ENCODE data around the gene TNS3.

TNS3 gene

GRCh38 chr7:47601881-47602249, 20.0 kb upstream of the TNS3 start:
- no peak for FAIRE-seq
- TF ChIP-seq, protein P1, sequence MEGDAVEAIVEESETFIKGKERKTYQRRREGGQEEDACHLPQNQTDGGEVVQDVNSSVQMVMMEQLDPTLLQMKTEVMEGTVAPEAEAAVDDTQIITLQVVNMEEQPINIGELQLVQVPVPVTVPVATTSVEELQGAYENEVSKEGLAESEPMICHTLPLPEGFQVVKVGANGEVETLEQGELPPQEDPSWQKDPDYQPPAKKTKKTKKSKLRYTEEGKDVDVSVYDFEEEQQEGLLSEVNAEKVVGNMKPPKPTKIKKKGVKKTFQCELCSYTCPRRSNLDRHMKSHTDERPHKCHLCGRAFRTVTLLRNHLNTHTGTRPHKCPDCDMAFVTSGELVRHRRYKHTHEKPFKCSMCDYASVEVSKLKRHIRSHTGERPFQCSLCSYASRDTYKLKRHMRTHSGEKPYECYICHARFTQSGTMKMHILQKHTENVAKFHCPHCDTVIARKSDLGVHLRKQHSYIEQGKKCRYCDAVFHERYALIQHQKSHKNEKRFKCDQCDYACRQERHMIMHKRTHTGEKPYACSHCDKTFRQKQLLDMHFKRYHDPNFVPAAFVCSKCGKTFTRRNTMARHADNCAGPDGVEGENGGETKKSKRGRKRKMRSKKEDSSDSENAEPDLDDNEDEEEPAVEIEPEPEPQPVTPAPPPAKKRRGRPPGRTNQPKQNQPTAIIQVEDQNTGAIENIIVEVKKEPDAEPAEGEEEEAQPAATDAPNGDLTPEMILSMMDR (IDR thresholded peaks at IDR 0.05; ENCODE audit: insufficient read depth, missing control alignments) = no peak
- no peak for DNase-seq (ENCODE audit: insufficient read length, low spot score)

- no peak for DNase-seq (ENCODE audit: insufficient read length, low spot score)
- TF ChIP-seq, protein P1 (IDR thresholded peaks at IDR 0.05; ENCODE audit: insufficient read depth, missing control alignments) = no peak
- FAIRE-seq = no peak
Measured at GRCh38 chr7:47601119-47601880, 19.4 kb upstream of the TNS3 start.

DNA sequence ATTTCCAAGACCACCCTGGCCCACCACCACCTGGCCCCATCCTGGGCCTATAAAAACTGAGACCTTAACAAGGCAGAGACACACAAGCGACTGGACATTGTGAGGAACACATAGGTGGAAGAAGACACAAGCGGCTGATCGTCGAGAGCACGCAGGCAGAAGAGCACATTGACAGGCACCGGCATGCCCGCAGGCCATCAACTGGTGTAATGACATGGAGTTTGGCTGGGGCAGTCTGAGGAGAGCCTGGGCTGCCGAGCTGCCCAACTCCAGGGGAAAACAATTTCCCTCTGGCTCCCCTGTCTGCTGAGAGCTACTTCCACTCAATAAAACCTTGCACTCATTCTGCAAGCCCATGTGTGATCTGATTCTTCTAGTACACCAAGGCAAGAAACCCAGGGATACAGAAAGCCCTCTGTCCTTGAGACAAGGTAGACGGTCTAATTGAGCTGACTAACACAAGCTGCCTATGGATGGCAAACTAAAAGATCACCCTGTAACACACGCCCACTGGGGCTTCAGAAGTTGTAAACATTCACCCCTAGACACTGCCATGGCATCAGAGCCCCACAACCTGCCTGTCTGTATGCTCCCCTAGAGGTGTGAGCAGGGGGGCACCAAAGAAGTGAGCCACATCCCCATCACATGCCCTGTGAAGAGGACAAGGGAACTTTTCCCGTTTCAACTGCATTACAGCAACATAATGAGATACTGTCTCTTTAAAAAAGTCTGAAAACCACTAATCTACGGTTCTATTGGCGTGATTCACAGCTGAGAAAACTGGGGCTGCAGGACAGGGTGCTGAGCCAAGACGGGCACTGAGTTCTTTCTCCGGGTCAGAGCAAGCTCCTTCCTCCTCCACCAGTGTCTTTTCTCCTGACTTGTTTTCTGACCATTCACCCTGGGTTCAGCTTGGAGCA, 18.5 kb upstream of the TNS3 start:
- TF ChIP-seq, protein P1 (IDR thresholded peaks at IDR 0.05; ENCODE audit: insufficient read depth, missing control alignments) = no peak
- FAIRE-seq (no peak), DNase-seq (ENCODE audit: insufficient read length, low spot score) (no peak)

DNA sequence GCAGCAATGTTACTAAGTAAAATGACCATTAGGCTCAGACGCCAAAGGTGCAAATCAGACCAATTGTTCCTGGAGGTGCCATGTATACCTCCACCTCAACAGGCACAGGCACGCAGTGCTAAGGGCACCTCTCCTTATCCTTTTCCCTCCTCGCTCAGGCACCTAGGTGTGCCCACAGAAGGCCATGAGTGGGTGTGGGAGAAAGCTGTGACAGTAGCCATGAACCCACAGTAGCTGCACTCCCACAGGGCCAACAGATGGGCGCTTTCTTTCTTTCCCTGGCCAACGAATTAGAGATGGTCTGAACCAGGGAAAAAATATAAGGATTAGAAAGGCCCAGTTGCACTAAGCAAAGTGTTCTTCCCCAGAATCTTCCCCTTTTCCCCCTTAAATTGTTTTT, 15.5 kb upstream of the TNS3 start:
- DNase-seq (ENCODE audit: insufficient read length, low spot score) (no peak), FAIRE-seq (no peak)
- TF ChIP-seq, protein P1 (IDR thresholded peaks at IDR 0.05; ENCODE audit: insufficient read depth, missing control alignments) = no peak

DNA sequence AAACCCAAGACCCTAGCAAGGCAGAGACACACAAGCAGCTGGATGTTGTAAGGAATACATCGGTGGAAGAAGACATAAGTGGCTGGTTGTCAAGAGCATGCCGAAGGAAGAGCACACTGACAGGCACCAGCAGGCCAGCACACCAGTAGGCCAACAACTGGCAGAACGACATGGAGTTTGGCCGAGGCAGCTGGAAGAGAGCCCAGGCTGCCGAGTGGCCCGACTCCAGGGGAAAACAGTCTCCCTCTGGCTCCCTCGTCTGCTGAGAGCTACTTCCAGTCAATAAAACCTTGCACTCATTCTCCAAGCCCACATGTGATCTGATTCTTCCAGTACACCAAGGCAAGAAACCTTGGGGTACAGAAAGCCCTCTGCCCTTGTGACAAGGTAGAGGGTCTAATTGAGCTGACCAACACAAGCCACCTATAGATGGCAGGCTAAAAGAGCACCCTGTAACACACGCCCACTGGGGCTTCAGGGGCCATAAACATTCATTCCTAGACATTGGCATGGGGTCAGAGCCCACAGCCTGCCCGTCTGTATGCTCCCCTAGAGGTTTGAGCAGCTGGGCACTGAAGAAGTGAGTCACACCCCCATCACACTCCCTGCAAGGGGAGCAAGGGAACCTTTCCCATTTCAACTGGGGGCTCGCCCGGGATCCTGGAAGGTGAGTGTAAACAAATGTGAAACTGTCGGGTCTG, 14.7 kb upstream of the TNS3 start:
- TF ChIP-seq, protein P1 (IDR thresholded peaks at IDR 0.05; ENCODE audit: insufficient read depth, missing control alignments) = no peak
- FAIRE-seq (no peak), DNase-seq (ENCODE audit: insufficient read length, low spot score) (no peak)

- no peak for FAIRE-seq
- TF ChIP-seq, protein P1 (IDR thresholded peaks at IDR 0.05; ENCODE audit: insufficient read depth, missing control alignments) = no peak
- DNase-seq (ENCODE audit: insufficient read length, low spot score) = no peak
Measured at GRCh38 chr7:47594406-47594805, 12.5 kb upstream of the TNS3 start.

Measured in D721Med (cell line).